ENCODE data around the gene RAB11FIP3. TPM values are rescaled to one million over a fixed set of nuclear protein-coding genes. Genes with fewer than 3 reads are reported as not detected.

The RAB11FIP3 gene
- total and polyA plus RNA-seq, 4 donors, result 22.0 to 68.8 (median 61.9) TPM

- ATAC-seq (ENCODE audit: low FRiP score), result no peak
- Histone ChIP-seq H3K4me1 (ENCODE audit: control insufficient read depth in 1 of 2, insufficient read depth in 2 of 2, low read length in 2 of 2) (no peaks in the 10 kb centered on the region), H3K27me3 (ENCODE audit: control insufficient read depth in 1 of 2, insufficient read depth in 2 of 2, low read length in 1 of 2) (no peaks in the 10 kb centered on the region), H3K36me3 (ENCODE audit: control insufficient read depth in 1 of 2, insufficient read depth in 2 of 2, low read length in 1 of 2) (no peaks in the 10 kb centered on the region), H3K27ac (ENCODE audit: low read depth in 1 of 2, low read length in 2 of 2) (no peak overlapping the region), H3K4me3 (ENCODE audit: low read length in 2 of 2) (no peak overlapping the region), H3K9me3 (ENCODE audit: control insufficient read depth, low read length) (no peaks in the 10 kb centered on the region)
- 72 to 78% methylated on average over 13 to 15 of the region's 15 CpGs for WGBS, 2 donors
- DNase-seq, result no peak
- intact Hi-C loops (cut with DNase I), result no loop called here
Measured at GRCh38 chr16:559021-559380, 133.6 kb downstream of the RAB11FIP3 start.

GRCh38 chr16:559411-560203 lies 134.2 kb downstream of the RAB11FIP3 start:
- DNase-seq (no peak), ATAC-seq (ENCODE audit: low FRiP score) (no peak)
- Histone ChIP-seq H3K9me3 (ENCODE audit: control insufficient read depth, low read length) (no peaks in the 10 kb centered on the region), H3K27me3 (ENCODE audit: control insufficient read depth in 1 of 2, insufficient read depth in 2 of 2, low read length in 1 of 2) (no peaks in the 10 kb centered on the region), H3K4me3 (ENCODE audit: low read length in 2 of 2) (no peak overlapping the region), H3K4me1 (ENCODE audit: control insufficient read depth in 1 of 2, insufficient read depth in 2 of 2, low read length in 2 of 2) (no peaks in the 10 kb centered on the region), H3K27ac (ENCODE audit: low read depth in 1 of 2, low read length in 2 of 2) (no peak overlapping the region), H3K36me3 (ENCODE audit: control insufficient read depth in 1 of 2, insufficient read depth in 2 of 2, low read length in 1 of 2) (no peaks in the 10 kb centered on the region)
- intact Hi-C loops (cut with DNase I), result no loop called here
- WGBS, 2 donors, result 8 to 10% methylated on average over 40 to 62 of the region's 62 CpGs

- intact Hi-C loops (cut with DNase I), result no loop called here
- whole genome bisulfite sequencing, 2 donors, result 1% methylated on average over 25 to 84 of the region's 84 CpGs
- no peak for ATAC-seq (ENCODE audit: low FRiP score)
- Histone ChIP-seq H3K4me1 (ENCODE audit: control insufficient read depth in 1 of 2, insufficient read depth in 2 of 2, low read length in 2 of 2) (no peaks in the 10 kb centered on the region), H3K9me3 (ENCODE audit: control insufficient read depth, low read length) (no peaks in the 10 kb centered on the region), H3K36me3 (ENCODE audit: control insufficient read depth in 1 of 2, insufficient read depth in 2 of 2, low read length in 1 of 2) (no peaks in the 10 kb centered on the region), H3K27ac (ENCODE audit: low read depth in 1 of 2, low read length in 2 of 2) (no peak within 1 kb of the TSS), H3K27me3 (ENCODE audit: control insufficient read depth in 1 of 2, insufficient read depth in 2 of 2, low read length in 1 of 2) (no peaks in the 10 kb centered on the region), H3K4me3 (ENCODE audit: low read length in 2 of 2) (no peak within 1 kb of the TSS)
- DNase-seq, result no peak
Measured at GRCh38 chr16:560204-560700, 134.8 kb downstream of the RAB11FIP3 start, which contains the start of gene PRR35. PRR35 (plus strand) TSS chr16:560394; CDS start chr16:563295, 2,901 bp downstream.

GRCh38 chr16:560701-561412 lies 135.4 kb downstream of the RAB11FIP3 start:
- H3K4me1 ChIP-seq (ENCODE audit: control insufficient read depth in 1 of 2, insufficient read depth in 2 of 2, low read length in 2 of 2), result no peaks in the 10 kb centered on the region
- no peaks in the 10 kb centered on the region for H3K27me3 ChIP-seq (ENCODE audit: control insufficient read depth in 1 of 2, insufficient read depth in 2 of 2, low read length in 1 of 2)
- DNase-seq (no peak), ATAC-seq (ENCODE audit: low FRiP score) (no peak)
- no peaks in the 10 kb centered on the region for H3K36me3 ChIP-seq (ENCODE audit: control insufficient read depth in 1 of 2, insufficient read depth in 2 of 2, low read length in 1 of 2)
- no peaks in the 10 kb centered on the region for H3K9me3 ChIP-seq (ENCODE audit: control insufficient read depth, low read length)
- intact Hi-C loops (cut with DNase I), result no loop called here
- no peak overlapping the region for H3K27ac ChIP-seq (ENCODE audit: low read depth in 1 of 2, low read length in 2 of 2)
- H3K4me3 ChIP-seq (ENCODE audit: low read length in 2 of 2), result no peak overlapping the region
- WGBS, 2 donors, result 21 to 26% methylated on average over 28 to 54 of the region's 54 CpGs

- Histone ChIP-seq H3K27ac (ENCODE audit: low read depth in 1 of 2, low read length in 2 of 2) (no peak overlapping the region), H3K27me3 (ENCODE audit: control insufficient read depth in 1 of 2, insufficient read depth in 2 of 2, low read length in 1 of 2) (no peaks in the 10 kb centered on the region), H3K9me3 (ENCODE audit: control insufficient read depth, low read length) (no peaks in the 10 kb centered on the region), H3K36me3 (ENCODE audit: control insufficient read depth in 1 of 2, insufficient read depth in 2 of 2, low read length in 1 of 2) (no peaks in the 10 kb centered on the region), H3K4me3 (ENCODE audit: low read length in 2 of 2) (no peak overlapping the region), H3K4me1 (ENCODE audit: control insufficient read depth in 1 of 2, insufficient read depth in 2 of 2, low read length in 2 of 2) (no peaks in the 10 kb centered on the region)
- WGBS, 2 donors, result 71% methylated on average over 13 to 15 of the region's 15 CpGs
- intact Hi-C loops (cut with DNase I), result no loop called here
- ATAC-seq (ENCODE audit: low FRiP score) (no peak), DNase-seq (no peak)
Measured at GRCh38 chr16:561413-561794, 136.0 kb downstream of the RAB11FIP3 start.

GRCh38 chr16:561957-562938 lies 136.8 kb downstream of the RAB11FIP3 start:
- H3K27me3 ChIP-seq (ENCODE audit: control insufficient read depth in 1 of 2, insufficient read depth in 2 of 2, low read length in 1 of 2), result no peaks in the 10 kb centered on the region
- H3K27ac ChIP-seq (ENCODE audit: low read depth in 1 of 2, low read length in 2 of 2), result no peak overlapping the region

GRCh38 chr16:563072-563644 lies 137.7 kb downstream of the RAB11FIP3 start:
- WGBS, 2 donors, result 88 to 91% methylated on average over 30 of the region's 30 CpGs
- no peak overlapping the region for H3K4me3 ChIP-seq (ENCODE audit: low read length in 2 of 2)
- DNase-seq (no peak), ATAC-seq (ENCODE audit: low FRiP score) (no peak)
- no peak overlapping the region for H3K27ac ChIP-seq (ENCODE audit: low read depth in 1 of 2, low read length in 2 of 2)
- H3K27me3 ChIP-seq (ENCODE audit: control insufficient read depth in 1 of 2, insufficient read depth in 2 of 2, low read length in 1 of 2), result no peaks in the 10 kb centered on the region
- H3K9me3 ChIP-seq (ENCODE audit: control insufficient read depth, low read length), result no peaks in the 10 kb centered on the region
- intact Hi-C loops (cut with DNase I), result no loop called here
- H3K36me3 ChIP-seq (ENCODE audit: control insufficient read depth in 1 of 2, insufficient read depth in 2 of 2, low read length in 1 of 2), result no peaks in the 10 kb centered on the region
- no peaks in the 10 kb centered on the region for H3K4me1 ChIP-seq (ENCODE audit: control insufficient read depth in 1 of 2, insufficient read depth in 2 of 2, low read length in 2 of 2)

More at GRCh38 chr16:561957-562938, 136.8 kb downstream of the RAB11FIP3 start:
- intact Hi-C loops (cut with DNase I), result no loop called here
- DNase-seq (no peak), ATAC-seq (ENCODE audit: low FRiP score) (no peak)
- 88% methylated on average over 43 of the region's 43 CpGs for WGBS, 2 donors
- no peak overlapping the region for H3K4me3 ChIP-seq (ENCODE audit: low read length in 2 of 2)
- no peaks in the 10 kb centered on the region for H3K4me1 ChIP-seq (ENCODE audit: control insufficient read depth in 1 of 2, insufficient read depth in 2 of 2, low read length in 2 of 2)
- H3K9me3 ChIP-seq (ENCODE audit: control insufficient read depth, low read length), result no peaks in the 10 kb centered on the region
- H3K36me3 ChIP-seq (ENCODE audit: control insufficient read depth in 1 of 2, insufficient read depth in 2 of 2, low read length in 1 of 2), result no peaks in the 10 kb centered on the region

Measured in aorta (tissue), 5 donors.